GM12878 (cell line): ENCODE measurements around the gene TEX54. TPM values are rescaled to one million over a fixed set of nuclear protein-coding genes. Genes with fewer than 3 reads are reported as not detected.
A peak's percentile ranks its signal among the peaks of the same experiment; 100 is the strongest.

Experiments
- CBX3 ChIP-seq: fragments of 200-600 bp; sonication (generic); IDR thresholded peaks from 2 replicates; pipeline ENCODE4 v1.6.1; 2016; ENCODE audit warnings: low read depth, borderline replicate concordance
- EED ChIP-seq: sonication (generic); IDR thresholded peaks from 2 replicates; pipeline ENCODE4 v1.6.1; 2016; ENCODE audit warnings: antibody characterized with exemption, low read depth
- EP300 ChIP-seq, 2 experiments: fragments of 150-350 bp in 1 of 2; IDR thresholded peaks; 2 replicates each; pipeline ENCODE4 v1.6.1; 2011 to 2012; ENCODE audit warnings: low read depth in 2 of 2, low read length in 2 of 2, borderline replicate concordance in 1 of 2, improper control_type of control experiment in 1 of 2, inconsistent platforms in 1 of 2; ENCODE audit not compliant: control insufficient read depth in 1 of 2
- ESRRA ChIP-seq: IDR thresholded peaks from 2 replicates; pipeline ENCODE4 v1.6.1; 2012; ENCODE audit warnings: mild to moderate bottlenecking, low read length, improper control_type of control experiment
- EZH2 ChIP-seq: IDR thresholded peaks from 2 replicates; pipeline ENCODE4 v1.6.1; 2012; ENCODE audit warnings: low read depth, mild to moderate bottlenecking, control low read depth, inconsistent platforms, low read length, borderline replicate concordance; ENCODE audit not compliant: control insufficient read depth
- GABPA ChIP-seq: IDR thresholded peaks from 2 replicates; pipeline ENCODE4 v1.6.1; 2014; ENCODE audit warnings: antibody characterized with exemption, low read depth, mild to moderate bottlenecking, inconsistent platforms
- HDAC2 ChIP-seq: fragments of 200-600 bp; sonication (generic); IDR thresholded peaks from 2 replicates; pipeline ENCODE4 v1.6.1; 2017
- MEF2B ChIP-seq: fragments of 450-650 bp; IDR thresholded peaks from 2 replicates; pipeline ENCODE4 v1.6.1; 2018; ENCODE audit warnings: mild to moderate bottlenecking, moderate library complexity; ENCODE audit not compliant: partially characterized antibody, poor library complexity, severe bottlenecking
- MTA2 ChIP-seq: fragments of 450-650 bp; IDR thresholded peaks from 2 replicates; pipeline ENCODE4 v1.6.1; 2016; ENCODE audit warnings: low read depth, mild to moderate bottlenecking, moderate library complexity
- NFXL1 ChIP-seq: fragments of 450-650 bp; IDR thresholded peaks from 2 replicates; pipeline ENCODE4 v1.6.1; 2017; ENCODE audit warnings: antibody characterized with exemption, mild to moderate bottlenecking, borderline replicate concordance
- NFYB ChIP-seq: IDR thresholded peaks from 2 replicates; pipeline ENCODE4 v1.6.1; 2011; ENCODE audit warnings: low read depth, mild to moderate bottlenecking, low read length, improper control_type of control experiment, moderate library complexity; ENCODE audit not compliant: insufficient read depth
- PAX5 ChIP-seq: IDR thresholded peaks from 2 replicates; pipeline ENCODE4 v1.6.1; 2011; ENCODE audit warnings: low read depth, low read length, borderline replicate concordance
- PAX8 ChIP-seq: fragments of 450-650 bp; IDR thresholded peaks from 2 replicates; pipeline ENCODE4 v1.6.1; 2017; ENCODE audit warnings: mild to moderate bottlenecking, moderate library complexity
- PML ChIP-seq: IDR thresholded peaks from 2 replicates; pipeline ENCODE4 v1.6.1; 2012; ENCODE audit warnings: low read length, inconsistent platforms
- RBBP5 ChIP-seq: fragments of 200-600 bp; sonication (generic); conservative IDR thresholded peaks from 2 replicates; pipeline ENCODE4 v1.6.1; 2016
- SMAD5 ChIP-seq: IDR thresholded peaks from 2 replicates; pipeline ENCODE4 v1.6.1; 2016; ENCODE audit warnings: antibody characterized with exemption, low read depth
- SRF ChIP-seq, 2 experiments: IDR thresholded peaks; 2 replicates each; pipeline ENCODE4 v1.6.1; 2011; ENCODE audit warnings: low read depth in 2 of 2, low read length in 2 of 2, mild to moderate bottlenecking in 1 of 2, moderate library complexity in 1 of 2
- STAT1 ChIP-seq: fragments of 450-650 bp; conservative IDR thresholded peaks from 2 replicates; pipeline ENCODE4 v1.6.1; 2014; ENCODE audit warnings: antibody characterized with exemption, mild to moderate bottlenecking
- TCF7 ChIP-seq: IDR thresholded peaks from 2 replicates; pipeline ENCODE4 v1.6.1; 2014; ENCODE audit warnings: antibody characterized with exemption, borderline replicate concordance
- ZNF207 ChIP-seq: fragments of 450-650 bp; IDR thresholded peaks from 2 replicates; pipeline ENCODE4 v1.6.1; 2014; ENCODE audit warnings: antibody characterized with exemption, mild to moderate bottlenecking, borderline replicate concordance
- ZNF274 ChIP-seq: IDR thresholded peaks from one replicate; pipeline ENCODE4 v1.8.0; 2011; ENCODE audit not compliant: insufficient read length, insufficient read depth
- ZNF384 ChIP-seq: IDR thresholded peaks from 2 replicates; pipeline ENCODE4 v1.6.1; 2012; ENCODE audit warnings: low read depth, mild to moderate bottlenecking, low read length, improper control_type of control experiment, borderline replicate concordance
- ZNF592 ChIP-seq: fragments of 450-650 bp; IDR thresholded peaks from 2 replicates; pipeline ENCODE4 v1.6.1; 2017; ENCODE audit warnings: mild to moderate bottlenecking, moderate library complexity
- ZNF622 ChIP-seq: fragments of 450-650 bp; IDR thresholded peaks from 2 replicates; pipeline ENCODE4 v1.6.1; 2017; ENCODE audit warnings: mild to moderate bottlenecking, inconsistent platforms
- polyA plus RNA-seq, 11 experiments: library from polyadenylated mRNA; depleted of rRNA in 4 of 11; unstranded in 6 of 11; stranded (reverse) in 5 of 11; fragments of >200 nt; fragmentation: Nextera tagmentation in 4 of 11; fragmentation: Illumina TruSeq in 1 of 11; extraction: Ambion mirVana in 4 of 11; extraction: Trizol in 1 of 11; gene quantifications; 1 replicate in 1 of 11; 2 replicates in 10 of 11; pipeline versions ENCODE4 v1.2.1 to v1.2.3, GENCODE V29; 2011 to 2016; ENCODE audit warnings: inconsistent platforms in 2 of 11, missing spikeins in 2 of 11, low read depth in 1 of 11
- total RNA-seq, 4 experiments: library from RNA; depleted of rRNA in 3 of 4; stranded (reverse); fragments of >200 nt in 3 of 4; fragmentation: Illumina TruSeq in 1 of 4; extraction: Trizol in 1 of 4; gene quantifications; 2 replicates each; pipeline versions ENCODE4 v1.2.1 to v1.2.3, GENCODE V29; 2013 to 2021
- TF ChIP-seq, protein P1 (sequence below): fragments of 450-650 bp; formaldehyde crosslinking; IDR thresholded peaks from 2 replicates; pipeline ENCODE4 v1.5.0; 2022; ENCODE audit warnings: mild to moderate bottlenecking, missing genetic modification characterization

Gene TEX54
- total and polyA plus RNA-seq, 10 of the 15 experiments (the other 5 are each of a cell fraction or from before 2014, with no cell fraction given), result 0.38 to 0.68 (median 0.51) TPM; not detected in 7

DNA sequence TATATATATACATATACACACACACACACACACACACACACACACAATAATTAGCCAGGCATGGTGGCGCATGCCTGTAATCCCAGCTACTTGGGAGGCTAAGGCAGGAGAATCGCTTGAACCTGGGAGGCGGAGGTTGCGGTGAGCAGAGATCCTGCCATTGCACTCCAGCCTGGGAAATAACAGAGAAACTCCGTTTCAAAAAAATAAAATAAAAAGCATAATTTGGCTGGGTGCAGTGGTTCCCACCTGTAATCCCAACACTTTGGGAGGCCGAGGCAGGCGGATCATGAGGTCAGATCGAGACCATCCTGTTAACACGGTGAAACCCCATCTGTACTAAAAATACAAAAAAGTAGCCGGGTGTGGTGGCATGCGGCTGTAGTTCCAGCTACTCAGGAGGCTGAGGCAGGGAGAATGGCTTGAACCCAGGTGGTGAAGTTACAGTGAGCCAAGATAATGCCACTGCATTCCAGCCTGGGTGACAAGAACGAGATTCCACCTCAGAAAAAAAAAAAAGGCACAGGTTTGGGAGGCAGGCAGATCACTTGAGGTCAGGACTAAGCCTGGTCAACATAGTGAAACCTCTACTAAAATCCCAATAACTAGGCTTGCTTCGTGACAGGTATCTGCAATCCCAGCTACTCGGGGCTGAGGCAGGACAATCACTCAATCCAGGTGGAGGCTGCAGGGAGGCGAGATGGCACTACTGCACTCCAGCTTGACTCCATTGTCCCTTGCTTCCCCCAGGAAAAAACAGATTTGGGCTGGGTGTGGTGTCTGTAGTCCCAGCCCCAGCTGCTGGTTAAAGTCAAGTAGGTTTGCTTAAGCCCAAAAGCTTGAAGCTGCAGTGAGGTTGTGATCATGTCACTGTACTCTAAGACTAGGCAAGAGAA, 18.5 kb upstream of the TEX54 start (continued):
- TF ChIP-seq NFYB (no peak), ZNF622 (no peak), ZNF384 (no peak), ESRRA (no peak), EED (no peak), SMAD5 (peak; percentile 22; the same call in 1 of the 2 replicates), PML (peak; percentile 88), MTA2 (no peak), PAX5 (no peak), RBBP5 (no peak), EZH2 (no peak), HDAC2 (no peak), MEF2B (no peak), SRF (IDR thresholded peaks at IDR 0.05; ENCODE audit: low read depth in 2 of 2, low read length in 2 of 2) (no peak), EP300 (IDR thresholded peaks at IDR 0.05; ENCODE audit: borderline replicate concordance in 1 of 2, control insufficient read depth in 1 of 2, low read depth in 2 of 2, low read length in 2 of 2) (no peak), ZNF207 (no peak), ZNF592 (no peak), NFXL1 (no peak), ZNF274 (no peak), TCF7 (no peak), CBX3 (no peak), PAX8 (no peak), STAT1 (no peak), GABPA (no peak)
- TF ChIP-seq, protein P1, sequence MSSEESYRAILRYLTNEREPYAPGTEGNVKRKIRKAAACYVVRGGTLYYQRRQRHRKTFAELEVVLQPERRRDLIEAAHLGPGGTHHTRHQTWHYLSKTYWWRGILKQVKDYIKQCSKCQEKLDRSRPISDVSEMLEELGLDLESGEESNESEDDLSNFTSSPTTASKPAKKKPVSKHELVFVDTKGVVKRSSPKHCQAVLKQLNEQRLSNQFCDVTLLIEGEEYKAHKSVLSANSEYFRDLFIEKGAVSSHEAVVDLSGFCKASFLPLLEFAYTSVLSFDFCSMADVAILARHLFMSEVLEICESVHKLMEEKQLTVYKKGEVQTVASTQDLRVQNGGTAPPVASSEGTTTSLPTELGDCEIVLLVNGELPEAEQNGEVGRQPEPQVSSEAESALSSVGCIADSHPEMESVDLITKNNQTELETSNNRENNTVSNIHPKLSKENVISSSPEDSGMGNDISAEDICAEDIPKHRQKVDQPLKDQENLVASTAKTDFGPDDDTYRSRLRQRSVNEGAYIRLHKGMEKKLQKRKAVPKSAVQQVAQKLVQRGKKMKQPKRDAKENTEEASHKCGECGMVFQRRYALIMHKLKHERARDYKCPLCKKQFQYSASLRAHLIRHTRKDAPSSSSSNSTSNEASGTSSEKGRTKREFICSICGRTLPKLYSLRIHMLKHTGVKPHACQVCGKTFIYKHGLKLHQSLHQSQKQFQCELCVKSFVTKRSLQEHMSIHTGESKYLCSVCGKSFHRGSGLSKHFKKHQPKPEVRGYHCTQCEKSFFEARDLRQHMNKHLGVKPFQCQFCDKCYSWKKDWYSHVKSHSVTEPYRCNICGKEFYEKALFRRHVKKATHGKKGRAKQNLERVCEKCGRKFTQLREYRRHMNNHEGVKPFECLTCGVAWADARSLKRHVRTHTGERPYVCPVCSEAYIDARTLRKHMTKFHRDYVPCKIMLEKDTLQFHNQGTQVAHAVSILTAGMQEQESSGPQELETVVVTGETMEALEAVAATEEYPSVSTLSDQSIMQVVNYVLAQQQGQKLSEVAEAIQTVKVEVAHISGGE (CRISPR knock-in tag), result no peak
